Fibroblast of pulmonary artery (primary cell): ENCODE results near the gene EIF3K.
"Not testable (repeated sequence)": the region's sequence is repeated elsewhere in the genome, so short reads cannot be mapped to it uniquely, and the experiment has no call there.

Experiments
- DNase-seq: peaks from one replicate; pipeline ENCODE4 v3.0.0-alpha.2; 2010; ENCODE audit warnings: low read depth
- H3K4me3 ChIP-seq: replicated peaks from 2 replicates; pipeline ENCODE4 v1.5.1; 2011; ENCODE audit warnings: low read depth, mild to moderate bottlenecking, control low read depth, low read length, moderate library complexity
- CTCF ChIP-seq: IDR thresholded peaks from 2 replicates; pipeline ENCODE4 v1.5.1; 2011; ENCODE audit warnings: mild to moderate bottlenecking, control low read depth, low read length, inconsistent platforms; ENCODE audit errors: missing control alignments

The EIF3K gene

GRCh38 chr19:38618590-38619360 is at the start of gene EIF3K:
Gene EIF3K (plus strand): TSS chr19:38619188. CDS start chr19:38619269, 81 bp downstream.
- TF ChIP-seq CTCF, result no peak

GRCh38 chr19:38569368-38569983 is 49.5 kb upstream of the EIF3K start:
- no peak overlapping the region for H3K4me3 ChIP-seq
- DNase-seq, result no peak
- no peak for TF ChIP-seq CTCF

More at GRCh38 chr19:38618590-38619360, at the start of gene EIF3K:
- DNase-seq, result peak; percentile 99
- peak within 1 kb of the TSS; percentile 67 for H3K4me3 ChIP-seq

GRCh38 chr19:38571682-38572081 is 47.3 kb upstream of the EIF3K start:
- TF ChIP-seq CTCF, result no peak
- DNase-seq, result no peak
- H3K4me3 ChIP-seq, result no peak overlapping the region

- DNase-seq, result no peak
- no peak overlapping the region for H3K4me3 ChIP-seq
- no peak for TF ChIP-seq CTCF
These were observed 41.2 kb upstream of the EIF3K start for GRCh38 chr19:38577826-38578225.

- not testable (repeated sequence) for H3K4me3 ChIP-seq, DNase-seq
These were observed 39.7 kb upstream of the EIF3K start for GRCh38 chr19:38579304-38579703.

- no peak for TF ChIP-seq CTCF
- H3K4me3 ChIP-seq, result no peak overlapping the region
- no peak for DNase-seq
These were observed 38.9 kb upstream of the EIF3K start for GRCh38 chr19:38580080-38580479.

- no peak for DNase-seq
- H3K4me3 ChIP-seq, result no peak overlapping the region
- TF ChIP-seq CTCF, result no peak
These were observed 35.6 kb upstream of the EIF3K start for GRCh38 chr19:38583219-38583984.
